A549 treated with Hydrocortisone at 1 μM for 4 hours (cell line): ENCODE data around the gene QKI. TPM values are rescaled to one million over a fixed set of nuclear protein-coding genes. Genes with fewer than 3 reads are reported as not detected.

Experiments used
- total RNA-seq: library from RNA; stranded (reverse); fragments of 200-300 nt; extraction: Qiagen RNA extraction; gene quantifications from 5 replicates; pipeline ENCODE4 v1.2.3, GENCODE V29; 2022

Gene QKI
- total RNA-seq, result 33.7 to 76.5 TPM (median 46.2 TPM) in 5 replicates

DNA sequence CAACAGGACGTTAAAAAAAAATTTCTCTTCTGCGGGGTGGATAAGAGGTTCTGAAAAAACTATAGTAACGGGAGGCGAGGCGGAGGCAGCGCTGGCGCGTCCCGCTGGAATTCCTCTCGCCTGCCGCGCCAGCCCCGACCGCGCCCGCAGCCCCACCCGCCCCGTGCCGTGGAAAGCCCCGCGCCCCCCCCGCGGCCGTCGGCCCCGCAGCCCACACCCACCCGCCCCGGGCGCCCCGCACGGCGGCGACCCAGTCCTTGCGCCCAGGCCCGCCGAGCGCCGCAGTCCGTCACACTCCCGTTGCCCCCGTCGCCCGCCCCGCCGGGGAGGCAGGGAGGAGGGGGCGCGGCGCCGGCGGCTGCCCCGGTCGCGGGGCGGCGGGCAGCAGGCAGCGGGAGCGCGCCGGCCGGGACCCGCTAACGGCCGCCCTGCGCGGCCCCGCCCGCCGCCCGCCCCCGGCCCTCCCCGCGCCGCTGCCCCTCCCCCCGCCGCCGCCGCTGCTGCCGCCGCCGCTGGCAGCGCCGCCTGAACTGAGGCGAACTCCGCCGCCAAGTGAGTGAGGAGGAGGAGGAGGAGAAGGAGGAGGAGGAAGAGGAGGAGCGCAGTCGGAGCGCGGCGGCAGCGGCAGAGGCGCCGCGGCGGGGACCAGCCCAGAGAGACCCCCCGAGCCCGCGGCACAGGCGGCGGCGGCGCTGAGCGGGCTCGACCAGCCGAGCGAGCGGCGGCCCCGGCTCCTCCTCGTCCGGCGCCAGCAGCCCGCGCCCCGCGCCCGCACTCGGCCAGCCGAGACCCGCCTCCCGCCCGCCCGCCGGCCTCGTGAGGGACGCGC is at the start of gene QKI:
TSS of gene QKI (plus strand) at position 602 of the 829 bp plus-strand sequence. CDS start 476 bp downstream, outside the sequence.

